CD8-positive, alpha-beta memory T cell (primary cell): ENCODE measurements around the gene ATP5PD. TPM values are rescaled to one million over a fixed set of nuclear protein-coding genes. Genes with fewer than 3 reads are reported as not detected.
"Not testable (repeated sequence)": the region's sequence is repeated elsewhere in the genome, so short reads cannot be mapped to it uniquely, and the experiment has no call there.

ENCODE experiments used
- CTCF ChIA-PET: fragments of 350-600 bp; sonication (Branson Sonifier 250); formaldehyde crosslinking; loops from one replicate; lab custom pipeline; 2021; ENCODE audit warnings: antibody characterized with exemption; lab: Charles Lee
- POLR2A ChIA-PET: fragments of 350-600 bp; sonication (Branson Sonifier 250); formaldehyde crosslinking; loops from one replicate; lab custom pipeline; 2021; ENCODE audit warnings: antibody characterized with exemption; lab: Charles Lee
- DNase-seq, 5 donors: peaks; one replicate each; pipeline versions ENCODE4 v3.0.0 to v3.0.0-alpha.2; 2020 to 2022; ENCODE audit warnings: mixed read lengths in 1 of 5
- H3K27ac ChIP-seq: one replicate; pipeline ENCODE4 v1.7.0; 2013; ENCODE audit warnings: low read depth, mild to moderate bottlenecking, low read length, moderate library complexity
- H3K27me3 ChIP-seq: 2 replicates; pipeline ENCODE4 v1.7.0; 2013; ENCODE audit warnings: low read length, mild to moderate bottlenecking; ENCODE audit not compliant: insufficient read depth, poor library complexity, severe bottlenecking
- H3K36me3 ChIP-seq: 2 replicates; pipeline ENCODE4 v1.7.0; 2013; ENCODE audit warnings: mild to moderate bottlenecking, low read length, moderate library complexity; ENCODE audit not compliant: insufficient read depth
- H3K4me1 ChIP-seq: 2 replicates; pipeline ENCODE4 v1.7.0; 2013; ENCODE audit warnings: mild to moderate bottlenecking, low read length, moderate library complexity; ENCODE audit not compliant: insufficient read depth
- H3K4me3 ChIP-seq: 2 replicates; pipeline ENCODE4 v1.7.0; 2013; ENCODE audit warnings: mild to moderate bottlenecking, low read length
- H3K9me3 ChIP-seq: 2 replicates; pipeline ENCODE4 v1.7.0; 2013; ENCODE audit warnings: mild to moderate bottlenecking, low read length
- H3K27ac Mint-ChIP-seq, 8 donors: one replicate each; pipeline ENCODE4 v1.8.0; 2020 to 2021; ENCODE audit warnings: mixed read lengths in 8 of 8, mild to moderate bottlenecking in 6 of 8, inconsistent platforms in 3 of 8, moderate library complexity in 3 of 8
- H3K27me3 Mint-ChIP-seq, 2 donors: one replicate each; pipeline ENCODE4 v1.8.0; 2020 to 2021; ENCODE audit warnings: mixed read lengths in 2 of 2, mild to moderate bottlenecking in 1 of 2, moderate library complexity in 1 of 2
- H3K36me3 Mint-ChIP-seq, 3 donors: one replicate each; pipeline ENCODE4 v1.8.0; 2020 to 2021; ENCODE audit warnings: mixed read lengths in 3 of 3, inconsistent platforms in 1 of 3, mild to moderate bottlenecking in 1 of 3
- H3K4me1 Mint-ChIP-seq, 3 donors: one replicate each; pipeline ENCODE4 v1.8.0; 2020 to 2021; ENCODE audit warnings: mixed read lengths in 3 of 3, inconsistent platforms in 1 of 3, mild to moderate bottlenecking in 1 of 3
- H3K4me3 Mint-ChIP-seq, 7 donors: one replicate each; pipeline ENCODE4 v1.8.0; 2020 to 2021; ENCODE audit warnings: mixed read lengths in 7 of 7, mild to moderate bottlenecking in 6 of 7, moderate library complexity in 4 of 7, inconsistent platforms in 2 of 7
- H3K9me3 Mint-ChIP-seq, 5 donors: one replicate each; pipeline ENCODE4 v1.8.0; 2020 to 2022; ENCODE audit warnings: mixed read lengths in 5 of 5, mild to moderate bottlenecking in 3 of 5, moderate library complexity in 2 of 5, inconsistent platforms in 1 of 5
- polyA plus RNA-seq: library from polyadenylated mRNA; unstranded; fragments of 300-500 nt; fragmentation: Illumina TruSeq; gene quantifications from one replicate; pipeline ENCODE4 v1.2.3, GENCODE V29; 2021
- total RNA-seq, 2 experiments: library from RNA; stranded (reverse); gene quantifications; one replicate each; pipeline ENCODE4 v1.2.3, GENCODE V29; 2021

Gene ATP5PD
- total and polyA plus RNA-seq, 3 experiments from 2014 or later = 179 to 345 (median 198) TPM

- peaks cover 20% of the 10 kb centered on the region for H3K4me1 ChIP-seq
- no peaks in the 10 kb centered on the region for H3K27me3 ChIP-seq
- CTCF ChIA-PET = no interaction called here
- POLR2A ChIA-PET = no interaction called here
- H3K9me3 ChIP-seq = no peaks in the 10 kb centered on the region
- no peaks in the 10 kb centered on the region for H3K36me3 ChIP-seq
- no peak for DNase-seq
- no peak overlapping the region for H3K4me3 ChIP-seq
- H3K27ac Mint-ChIP-seq = no peak overlapping the region
- H3K4me3 Mint-ChIP-seq = no peak overlapping the region
- H3K9me3 Mint-ChIP-seq = no peaks in the 10 kb centered on the region
- H3K27ac ChIP-seq = no peak overlapping the region
- H3K36me3 Mint-ChIP-seq = no peaks in the 10 kb centered on the region
- peaks cover 0 to 11% (median 5%) of the 10 kb centered on the region in 3 donors for H3K4me1 Mint-ChIP-seq
- no peaks in the 10 kb centered on the region for H3K27me3 Mint-ChIP-seq
Measured at GRCh38 chr17:75074532-75074931, 27.8 kb upstream of the ATP5PD start.

GRCh38 chr17:75073618-75074047 is 26.9 kb upstream of the ATP5PD start:
- Histone ChIP-seq H3K9me3 (no peaks in the 10 kb centered on the region), H3K4me1 (peaks cover 15% of the 10 kb centered on the region), H3K27me3 (no peaks in the 10 kb centered on the region), H3K36me3 (no peaks in the 10 kb centered on the region), H3K4me3 (no peak overlapping the region), H3K27ac (no peak overlapping the region)
- Mint-ChIP-seq H3K27ac (no peak overlapping the region), H3K36me3 (no peaks in the 10 kb centered on the region), H3K4me1 (peaks cover 3 to 11% (median 4%) of the 10 kb centered on the region in 3 donors), H3K9me3 (no peaks in the 10 kb centered on the region), H3K4me3 (no peak overlapping the region), H3K27me3 (no peaks in the 10 kb centered on the region)
- POLR2A ChIA-PET = interaction anchor here (0.6 kb wide), 1 partner anchor 26 kb away, joined by 3 read pairs; the partner anchor contains the start of gene KCTD2
- CTCF ChIA-PET = interaction anchor here (1.1 to 2.3 kb wide), 2 partner anchors 41 to 128 kb away, joined by 3 to 6 read pairs; no protein-coding TSS in a partner anchor
- DNase-seq = no peak

GRCh38 chr17:75072909-75073308 is 26.1 kb upstream of the ATP5PD start:
- H3K4me3 ChIP-seq, H3K36me3 Mint-ChIP-seq, H3K9me3 Mint-ChIP-seq, H3K27ac Mint-ChIP-seq, H3K9me3 ChIP-seq, DNase-seq, H3K27me3 Mint-ChIP-seq, H3K4me3 Mint-ChIP-seq, H3K36me3 ChIP-seq, H3K27ac ChIP-seq, H3K4me1 Mint-ChIP-seq, H3K27me3 ChIP-seq: not testable (repeated sequence)
- ChIA-PET CTCF (interaction anchor here (0.6 to 2.3 kb wide), 4 partner anchors 41 to 133 kb away, joined by 3 to 6 read pairs (median 3); partner anchors contain the start of gene NUP85), POLR2A (interaction anchor here (0.6 kb wide), 1 partner anchor 26 kb away, joined by 3 read pairs; the partner anchor contains the start of gene KCTD2)
- H3K4me1 ChIP-seq = peaks cover 11% of the 10 kb centered on the region

- H3K36me3 Mint-ChIP-seq, DNase-seq, H3K4me3 Mint-ChIP-seq, H3K9me3 Mint-ChIP-seq, H3K27me3 ChIP-seq, H3K4me3 ChIP-seq, H3K27ac Mint-ChIP-seq, H3K36me3 ChIP-seq, H3K4me1 ChIP-seq, H3K27me3 Mint-ChIP-seq, H3K9me3 ChIP-seq: not testable (repeated sequence)
- ChIA-PET POLR2A (interaction anchor here (0.6 kb wide), 1 partner anchor 8 kb away, joined by 4 read pairs; no protein-coding TSS in a partner anchor), CTCF (interaction anchor here (0.9 to 2.3 kb wide), 3 partner anchors 42 to 57 kb away, joined by 3 to 6 read pairs (median 3); no protein-coding TSS in a partner anchor)
- H3K4me1 Mint-ChIP-seq = peaks cover 7 to 11% (median 8%) of the 10 kb centered on the region in 3 donors
- H3K27ac ChIP-seq = peak overlapping the region; percentile 29
Measured at GRCh38 chr17:75071478-75072271, 24.9 kb upstream of the ATP5PD start.

- no peaks in the 10 kb centered on the region for H3K27me3 Mint-ChIP-seq
Measured at GRCh38 chr17:75069783-75070182, 23.0 kb upstream of the ATP5PD start.

GRCh38 chr17:75068750-75069149 is 22.0 kb upstream of the ATP5PD start:
- DNase-seq = no peak
- Mint-ChIP-seq H3K9me3 (no peaks in the 10 kb centered on the region), H3K36me3 (peaks cover 0 to 13% (median 9%) of the 10 kb centered on the region in 3 donors), H3K27ac (peak overlapping the region in 3 of 8 donors; percentile 8 to 70 (median 45)), H3K4me1 (peaks cover 12 to 16% (median 12%) of the 10 kb centered on the region in 3 donors), H3K4me3 (peak overlapping the region in 1 of 7 donors; percentile 37), H3K27me3 (no peaks in the 10 kb centered on the region)
- no peak overlapping the region for H3K27ac ChIP-seq
- H3K9me3 ChIP-seq = no peaks in the 10 kb centered on the region
- CTCF ChIA-PET = interaction anchor here (1.2 to 2.1 kb wide), 3 partner anchors 9 to 46 kb away, joined by 3 to 8 read pairs (median 7); partner anchors contain the start of gene SLC16A5
- H3K36me3 ChIP-seq = peaks cover 13% of the 10 kb centered on the region
- H3K4me3 ChIP-seq = no peak overlapping the region
- H3K4me1 ChIP-seq = peaks cover 9% of the 10 kb centered on the region
- H3K27me3 ChIP-seq = no peaks in the 10 kb centered on the region
- POLR2A ChIA-PET = no interaction called here

More at GRCh38 chr17:75069783-75070182, 23.0 kb upstream of the ATP5PD start:
- Histone ChIP-seq H3K4me3 (no peak overlapping the region), H3K4me1 (peaks cover 9% of the 10 kb centered on the region), H3K36me3 (peaks cover 2% of the 10 kb centered on the region), H3K9me3 (no peaks in the 10 kb centered on the region), H3K27ac (no peak overlapping the region), H3K27me3 (no peaks in the 10 kb centered on the region)
- POLR2A ChIA-PET = no interaction called here
- peak overlapping the region in 2 of 8 donors; percentile 15 to 57 for H3K27ac Mint-ChIP-seq
- no peak overlapping the region for H3K4me3 Mint-ChIP-seq
- CTCF ChIA-PET = interaction anchor here (0.7 to 2.1 kb wide), 3 partner anchors 10 to 45 kb away, joined by 4 to 8 read pairs (median 7); no protein-coding TSS in a partner anchor
- no peaks in the 10 kb centered on the region for H3K9me3 Mint-ChIP-seq
- peaks cover 0 to 3% (median 0%) of the 10 kb centered on the region in 3 donors for H3K36me3 Mint-ChIP-seq
- DNase-seq = no peak
- H3K4me1 Mint-ChIP-seq = peaks cover 12 to 16% (median 12%) of the 10 kb centered on the region in 3 donors

- CTCF ChIA-PET = interaction anchor here (0.9 to 2.1 kb wide), 4 partner anchors 8 to 55 kb away, joined by 3 to 8 read pairs (median 4); partner anchors contain the start of genes MRPL58 and SLC16A5
- Histone ChIP-seq H3K36me3 (peaks cover 22% of the 10 kb centered on the region), H3K27ac (no peak overlapping the region), H3K27me3 (no peaks in the 10 kb centered on the region), H3K4me1 (peaks cover 9% of the 10 kb centered on the region), H3K9me3 (no peaks in the 10 kb centered on the region), H3K4me3 (peak overlapping the region; percentile 34)
- Mint-ChIP-seq H3K36me3 (peaks cover 0 to 22% (median 9%) of the 10 kb centered on the region in 3 donors), H3K4me1 (peaks cover 12 to 16% (median 12%) of the 10 kb centered on the region in 3 donors), H3K27me3 (no peaks in the 10 kb centered on the region), H3K4me3 (peak overlapping the region in 2 of 7 donors; percentile 19 to 33), H3K9me3 (no peaks in the 10 kb centered on the region), H3K27ac (peak overlapping the region in 4 of 8 donors; percentile 52 to 75 (median 60))
- peak in 1 of 5 donors; percentile 28 for DNase-seq
- POLR2A ChIA-PET = no interaction called here
Measured at GRCh38 chr17:75067856-75068255, 21.1 kb upstream of the ATP5PD start.
